HG02588 (cell line): ENCODE results near the gene KLRC3.
"Not testable (repeated sequence)": the region's sequence is repeated elsewhere in the genome, so short reads cannot be mapped to it uniquely, and the experiment has no call there.

Experiments
- ATAC-seq: cut with Tn5 transposase; IDR thresholded peaks from one replicate; pipeline ENCODE4 v1.9.1; 2021; ENCODE audit warnings: mild to moderate bottlenecking, moderate library complexity; ENCODE audit not compliant: unreplicated experiment

The KLRC3 gene

GRCh38 chr12:10404798-10405197 lies 15.6 kb downstream of the KLRC3 start:
- ATAC-seq: no peak

GRCh38 chr12:10400829-10401228 lies 19.6 kb downstream of the KLRC3 start:
- no peak for ATAC-seq

- ATAC-seq: no peak
Observed at GRCh38 chr12:10398168-10398567, 22.2 kb downstream of the KLRC3 start.

GRCh38 chr12:10397296-10397695 lies 23.1 kb downstream of the KLRC3 start:
- no peak for ATAC-seq

- ATAC-seq: not testable (repeated sequence)
Observed at GRCh38 chr12:10396176-10396575, 24.2 kb downstream of the KLRC3 start.

GRCh38 chr12:10395390-10395998 lies 24.9 kb downstream of the KLRC3 start:
- no peak for ATAC-seq

GRCh38 chr12:10394531-10395152 lies 25.8 kb downstream of the KLRC3 start:
- ATAC-seq: not testable (repeated sequence)

- no peak for ATAC-seq
Observed at GRCh38 chr12:10393291-10393690, 27.1 kb downstream of the KLRC3 start.

- no peak for ATAC-seq
Observed at GRCh38 chr12:10392394-10392930, 27.9 kb downstream of the KLRC3 start.

GRCh38 chr12:10390991-10391390 lies 29.4 kb downstream of the KLRC3 start:
- ATAC-seq: not testable (repeated sequence)

- ATAC-seq: no peak
Observed at GRCh38 chr12:10389904-10390303, 30.5 kb downstream of the KLRC3 start, which contains the start of gene KLRK1. Gene KLRK1, minus strand, starts transcription at chr12:10390041. Its CDS starts 1,231 bp downstream, at chr12:10388810.

- ATAC-seq: no peak
Observed at GRCh38 chr12:10388624-10389413, 31.6 kb downstream of the KLRC3 start.

GRCh38 chr12:10387498-10387897 lies 32.9 kb downstream of the KLRC3 start:
- not testable (repeated sequence) for ATAC-seq

- no peak for ATAC-seq
Observed at GRCh38 chr12:10386857-10387256, 33.5 kb downstream of the KLRC3 start.

GRCh38 chr12:10385166-10385613 lies 35.2 kb downstream of the KLRC3 start:
- no peak for ATAC-seq

GRCh38 chr12:10384191-10384590 lies 36.2 kb downstream of the KLRC3 start:
- ATAC-seq: no peak

- ATAC-seq: no peak
Observed at GRCh38 chr12:10381928-10382628, 38.3 kb downstream of the KLRC3 start.

- not testable (repeated sequence) for ATAC-seq
Observed at GRCh38 chr12:10378737-10379136, 41.7 kb downstream of the KLRC3 start.

- ATAC-seq: no peak
Observed at GRCh38 chr12:10374624-10375018, 45.8 kb downstream of the KLRC3 start.

- no peak for ATAC-seq
Observed at GRCh38 chr12:10372559-10372958, 47.8 kb downstream of the KLRC3 start.
